ENCODE measurements around the gene MTHFD1L. TPM values are rescaled to one million over a fixed set of nuclear protein-coding genes. Genes with fewer than 3 reads are reported as not detected.

Gene MTHFD1L
- total and polyA plus RNA-seq, 4 donors = 7.6 to 34.9 (median 11.0) TPM

GRCh38 chr6:150996968-150997367 is 131.5 kb downstream of the MTHFD1L start:
- Histone ChIP-seq H3K9me3 (ENCODE audit: control insufficient read depth in 4 of 4, insufficient read depth in 3 of 4, low read length in 3 of 4) (no peaks in the 10 kb centered on the region), H3K4me3 (no peak overlapping the region), H3K27ac (ENCODE audit: low read depth in 1 of 2, low read length in 1 of 2) (no peak overlapping the region), H3K36me3 (ENCODE audit: control insufficient read depth in 4 of 4, insufficient read depth in 4 of 4, low read length in 4 of 4) (no peaks in the 10 kb centered on the region), H3K27me3 (ENCODE audit: control insufficient read depth in 3 of 3, insufficient read depth in 3 of 3, low read length in 2 of 3) (no peaks in the 10 kb centered on the region), H3K9ac (ENCODE audit: insufficient read depth in 1 of 2, low read length in 2 of 2) (no peak overlapping the region), H3K4me1 (ENCODE audit: control insufficient read depth in 5 of 5, insufficient read depth in 5 of 5, low read length in 5 of 5) (peaks cover 0 to 40% (median 14%) of the 10 kb centered on the region in 5 donors)
- ATAC-seq (ENCODE audit: insufficient read depth, low FRiP score) = no peak
- no peak for TF ChIP-seq CTCF (IDR thresholded peaks at IDR 0.05; ENCODE audit: control extremely low read depth, extremely low read depth)
- DNase-seq = no peak
- WGBS, 2 donors = 93 to 97% methylated on average over 6 of the region's 6 CpGs

GRCh38 chr6:150999107-150999506 is 133.6 kb downstream of the MTHFD1L start:
- Histone ChIP-seq H3K9me3 (ENCODE audit: control insufficient read depth in 4 of 4, insufficient read depth in 3 of 4, low read length in 3 of 4) (no peaks in the 10 kb centered on the region), H3K36me3 (ENCODE audit: control insufficient read depth in 4 of 4, insufficient read depth in 4 of 4, low read length in 4 of 4) (no peaks in the 10 kb centered on the region), H3K27ac (ENCODE audit: low read depth in 1 of 2, low read length in 1 of 2) (no peak overlapping the region), H3K4me1 (ENCODE audit: control insufficient read depth in 5 of 5, insufficient read depth in 5 of 5, low read length in 5 of 5) (peaks cover 0 to 48% (median 13%) of the 10 kb centered on the region in 5 donors), H3K9ac (ENCODE audit: insufficient read depth in 1 of 2, low read length in 2 of 2) (no peak overlapping the region), H3K27me3 (ENCODE audit: control insufficient read depth in 3 of 3, insufficient read depth in 3 of 3, low read length in 2 of 3) (no peaks in the 10 kb centered on the region), H3K4me3 (no peak overlapping the region)
- TF ChIP-seq CTCF (IDR thresholded peaks at IDR 0.05; ENCODE audit: control extremely low read depth, extremely low read depth) = no peak
- DNase-seq (no peak), ATAC-seq (ENCODE audit: insufficient read depth, low FRiP score) (no peak)

- no peaks in the 10 kb centered on the region for H3K36me3 ChIP-seq (ENCODE audit: control insufficient read depth in 4 of 4, insufficient read depth in 4 of 4, low read length in 4 of 4)
- no peak for DNase-seq
- WGBS, 2 donors = 89 to 95% methylated on average over 6 of the region's 6 CpGs
Measured at GRCh38 chr6:150999576-150999975, 134.1 kb downstream of the MTHFD1L start.

More at GRCh38 chr6:150999576-150999975, 134.1 kb downstream of the MTHFD1L start:
- H3K4me1 ChIP-seq (ENCODE audit: control insufficient read depth in 5 of 5, insufficient read depth in 5 of 5, low read length in 5 of 5) = peaks cover 0 to 52% (median 13%) of the 10 kb centered on the region in 5 donors
- no peak overlapping the region for H3K9ac ChIP-seq (ENCODE audit: insufficient read depth in 1 of 2, low read length in 2 of 2)
- H3K27ac ChIP-seq (ENCODE audit: low read depth in 1 of 2, low read length in 1 of 2) = no peak overlapping the region
- no peak for TF ChIP-seq CTCF (IDR thresholded peaks at IDR 0.05; ENCODE audit: control extremely low read depth, extremely low read depth)
- ATAC-seq (ENCODE audit: insufficient read depth, low FRiP score) = no peak
- no peaks in the 10 kb centered on the region for H3K9me3 ChIP-seq (ENCODE audit: control insufficient read depth in 4 of 4, insufficient read depth in 3 of 4, low read length in 3 of 4)
- no peak overlapping the region for H3K4me3 ChIP-seq
- no peaks in the 10 kb centered on the region for H3K27me3 ChIP-seq (ENCODE audit: control insufficient read depth in 3 of 3, insufficient read depth in 3 of 3, low read length in 2 of 3)
